ENCODE results near the gene HPCAL4. TPM values are rescaled to one million over a fixed set of nuclear protein-coding genes. Genes with fewer than 3 reads are reported as not detected.

Gene HPCAL4
- total RNA-seq, 1 donor from 2014 or later, result not detected

GRCh38 chr1:39733161-39733560 lies 41.9 kb upstream of the HPCAL4 start:
- CTCF ChIA-PET, result no interaction called here
- TF ChIP-seq, protein P1, sequence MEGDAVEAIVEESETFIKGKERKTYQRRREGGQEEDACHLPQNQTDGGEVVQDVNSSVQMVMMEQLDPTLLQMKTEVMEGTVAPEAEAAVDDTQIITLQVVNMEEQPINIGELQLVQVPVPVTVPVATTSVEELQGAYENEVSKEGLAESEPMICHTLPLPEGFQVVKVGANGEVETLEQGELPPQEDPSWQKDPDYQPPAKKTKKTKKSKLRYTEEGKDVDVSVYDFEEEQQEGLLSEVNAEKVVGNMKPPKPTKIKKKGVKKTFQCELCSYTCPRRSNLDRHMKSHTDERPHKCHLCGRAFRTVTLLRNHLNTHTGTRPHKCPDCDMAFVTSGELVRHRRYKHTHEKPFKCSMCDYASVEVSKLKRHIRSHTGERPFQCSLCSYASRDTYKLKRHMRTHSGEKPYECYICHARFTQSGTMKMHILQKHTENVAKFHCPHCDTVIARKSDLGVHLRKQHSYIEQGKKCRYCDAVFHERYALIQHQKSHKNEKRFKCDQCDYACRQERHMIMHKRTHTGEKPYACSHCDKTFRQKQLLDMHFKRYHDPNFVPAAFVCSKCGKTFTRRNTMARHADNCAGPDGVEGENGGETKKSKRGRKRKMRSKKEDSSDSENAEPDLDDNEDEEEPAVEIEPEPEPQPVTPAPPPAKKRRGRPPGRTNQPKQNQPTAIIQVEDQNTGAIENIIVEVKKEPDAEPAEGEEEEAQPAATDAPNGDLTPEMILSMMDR (IDR thresholded peaks at IDR 0.05), result no peak
- no peaks in the 10 kb centered on the region for H3K9me3 Mint-ChIP-seq
- no peaks in the 10 kb centered on the region for H3K36me3 Mint-ChIP-seq (ENCODE audit: low read depth)
- peaks cover 1% of the 10 kb centered on the region for H3K4me1 Mint-ChIP-seq
- no peak overlapping the region for H3K4me3 Mint-ChIP-seq
- H3K27me3 Mint-ChIP-seq, result peaks cover 48% of the 10 kb centered on the region
- ATAC-seq (ENCODE audit: low read depth) (no peak), DNase-seq (no peak)
- intact Hi-C loops (cut with micrococcal nuclease), result no loop called here
- POLR2A ChIA-PET, result no interaction called here
- H3K27ac Mint-ChIP-seq, result no peak overlapping the region

DNA sequence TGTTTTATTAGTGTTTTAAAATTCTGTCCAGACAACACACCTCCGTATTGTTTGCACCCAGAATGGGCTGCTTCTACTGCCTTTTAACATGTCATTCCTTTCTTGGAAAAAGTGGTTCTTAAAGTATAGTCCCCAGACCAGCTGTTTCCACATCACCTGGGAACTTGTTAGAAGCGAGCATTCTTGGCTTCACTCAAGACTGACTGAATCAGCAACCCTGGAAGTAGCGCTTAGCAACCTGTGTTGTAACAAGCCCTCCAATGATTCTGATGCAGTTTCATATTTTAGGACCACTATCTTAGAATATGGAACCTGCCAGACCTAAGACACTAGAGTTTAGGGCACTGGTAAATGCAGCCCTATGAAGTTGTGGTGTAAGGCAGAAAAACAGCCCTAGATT lies 41.5 kb upstream of the HPCAL4 start:
- ChIA-PET CTCF (no interaction called here), POLR2A (no interaction called here)
- H3K9me3 Mint-ChIP-seq, result no peaks in the 10 kb centered on the region
- peaks cover 53% of the 10 kb centered on the region for H3K27me3 Mint-ChIP-seq
- intact Hi-C loops (cut with micrococcal nuclease), result no loop called here
- TF ChIP-seq, protein P1 (IDR thresholded peaks at IDR 0.05), result no peak
- no peak for ATAC-seq (ENCODE audit: low read depth)
- no peak overlapping the region for H3K27ac Mint-ChIP-seq
- peaks cover 4% of the 10 kb centered on the region for H3K4me1 Mint-ChIP-seq
- no peak for DNase-seq
- no peaks in the 10 kb centered on the region for H3K36me3 Mint-ChIP-seq (ENCODE audit: low read depth)
- H3K4me3 Mint-ChIP-seq, result no peak overlapping the region

DNA sequence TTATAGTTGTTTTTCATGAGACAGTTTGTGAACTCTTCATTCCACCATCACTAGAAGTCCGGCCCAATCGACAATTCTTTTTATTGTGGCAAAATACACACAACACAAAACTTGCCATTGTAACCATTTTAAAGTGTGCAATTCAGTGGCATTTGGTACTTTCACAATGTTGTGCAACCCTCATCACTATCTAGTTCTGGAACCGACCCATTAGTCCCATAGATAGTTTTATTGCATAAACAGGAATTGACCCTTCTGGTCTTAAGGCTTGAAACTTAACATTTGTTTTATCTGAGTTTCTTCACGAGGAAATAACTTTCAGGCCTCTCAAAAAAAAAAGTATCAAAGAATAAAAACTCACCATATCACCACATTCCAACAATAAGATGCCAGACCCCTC lies 38.6 kb upstream of the HPCAL4 start:
- Mint-ChIP-seq H3K27me3 (peaks cover 53% of the 10 kb centered on the region), H3K36me3 (ENCODE audit: low read depth) (no peaks in the 10 kb centered on the region), H3K9me3 (no peaks in the 10 kb centered on the region), H3K4me3 (no peak overlapping the region), H3K27ac (no peak overlapping the region), H3K4me1 (peaks cover 8% of the 10 kb centered on the region)
- ChIA-PET POLR2A (interaction anchor here (1.4 kb wide), 1 partner anchor 9 kb away, joined by 6 read pairs; the partner anchor contains the start of gene PPIE), CTCF (no interaction called here)
- intact Hi-C loops (cut with micrococcal nuclease), result no loop called here
- TF ChIP-seq, protein P1 (IDR thresholded peaks at IDR 0.05), result no peak
- ATAC-seq (ENCODE audit: low read depth), result no peak
- no peak for DNase-seq

DNA sequence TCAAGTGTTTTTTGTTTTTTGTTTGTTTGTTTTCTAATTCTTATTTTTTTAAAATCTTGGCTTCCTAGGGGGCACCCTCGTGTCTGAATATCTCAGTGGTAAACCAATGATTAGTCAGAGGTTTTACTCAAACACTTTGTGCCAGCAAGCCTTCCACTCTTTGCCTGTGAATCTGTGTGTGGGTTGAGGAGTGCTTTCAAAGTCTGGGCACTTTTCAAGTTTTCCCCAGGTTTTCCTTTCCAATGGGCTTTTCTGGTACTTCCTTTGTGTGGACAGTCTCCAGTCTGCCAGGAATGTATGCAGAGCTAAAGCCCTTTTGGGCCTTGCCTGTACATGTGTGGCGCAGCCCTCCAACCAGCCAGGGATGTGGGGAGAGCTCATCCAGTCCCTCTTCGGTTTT lies 37.8 kb upstream of the HPCAL4 start:
- CTCF ChIA-PET, result no interaction called here

DNA sequence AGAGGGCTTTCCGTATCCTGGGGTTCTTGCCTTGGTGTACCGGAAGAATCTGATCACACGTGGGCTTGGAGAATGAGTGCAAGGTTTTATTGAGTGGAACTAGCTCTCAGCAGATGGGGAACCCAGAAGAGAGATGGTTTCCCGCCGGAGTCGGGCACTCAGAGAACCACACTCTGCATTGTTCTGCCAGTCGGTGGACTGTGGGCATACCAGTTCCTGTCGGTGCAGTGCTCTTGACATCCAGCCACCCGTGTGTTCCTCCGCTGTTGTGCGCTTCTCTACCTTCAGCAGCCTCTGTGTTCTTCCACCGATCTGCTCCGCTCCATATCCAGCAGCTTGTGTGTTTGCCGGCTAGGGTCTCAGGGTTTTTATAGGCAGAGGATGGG lies 36.7 kb upstream of the HPCAL4 start:
- Mint-ChIP-seq H3K36me3 (ENCODE audit: low read depth) (no peaks in the 10 kb centered on the region), H3K27ac (no peak overlapping the region), H3K27me3 (peaks cover 49% of the 10 kb centered on the region), H3K4me1 (peaks cover 8% of the 10 kb centered on the region), H3K4me3 (peak overlapping the region; percentile 69), H3K9me3 (no peaks in the 10 kb centered on the region)
- TF ChIP-seq, protein P1 (IDR thresholded peaks at IDR 0.05), result no peak
- DNase-seq (no peak), ATAC-seq (ENCODE audit: low read depth) (peak; percentile 50)
- ChIA-PET CTCF (no interaction called here), POLR2A (interaction anchor here (2.0 kb wide), 1 partner anchor 11 kb away, joined by 11 read pairs; the partner anchor contains the start of gene PPIE)
- intact Hi-C loops (cut with micrococcal nuclease), result no loop called here

More for the DNA sequence above, 37.8 kb upstream of the HPCAL4 start:
- no peak overlapping the region for H3K27ac Mint-ChIP-seq
- no peaks in the 10 kb centered on the region for H3K9me3 Mint-ChIP-seq
- ATAC-seq (ENCODE audit: low read depth) (no peak), DNase-seq (no peak)
- POLR2A ChIA-PET, result interaction anchor here (1.4 to 2.0 kb wide), 2 partner anchors 10 kb away, joined by 6 to 11 read pairs; partner anchors contain the start of gene PPIE
- TF ChIP-seq, protein P1 (IDR thresholded peaks at IDR 0.05), result no peak
- peaks cover 8% of the 10 kb centered on the region for H3K4me1 Mint-ChIP-seq
- intact Hi-C loops (cut with micrococcal nuclease), result no loop called here
- no peak overlapping the region for H3K4me3 Mint-ChIP-seq
- no peaks in the 10 kb centered on the region for H3K36me3 Mint-ChIP-seq (ENCODE audit: low read depth)
- H3K27me3 Mint-ChIP-seq, result peaks cover 56% of the 10 kb centered on the region

Data from activated B cell treated with CpG ODN at 0.5 μM for 24 hours (primary cell).